Right lobe of liver (tissue), 6 donors: ENCODE results near the gene NOP9. TPM values are rescaled to one million over a fixed set of nuclear protein-coding genes. Genes with fewer than 3 reads are reported as not detected.

ENCODE experiments used
- ATAC-seq, 4 donors: fragments of 200-7000 bp; cut with Tn5 transposase; one replicate each; pipeline ENCODE4 v1.9.1; 2020; ENCODE audit warnings: mild to moderate bottlenecking in 4 of 4, moderate library complexity in 4 of 4
- DNase-seq, 3 donors: peaks; one replicate each; pipeline ENCODE4 v3.0.0-alpha.2; 2020
- H3K27ac ChIP-seq, 3 donors: fragments of 200-600 bp; one replicate each; pipeline ENCODE4 v1.8.0; 2022
- H3K27me3 ChIP-seq, 2 donors: fragments of 200-600 bp; one replicate each; pipeline ENCODE4 v1.8.0; 2022
- H3K36me3 ChIP-seq, 4 donors: fragments of 200-600 bp; sonication (generic) in 1 of 4; one replicate each; pipeline versions ENCODE4 v1.5.1 to v1.8.0; 2017 to 2022; ENCODE audit warnings: control low read depth in 1 of 4
- H3K4me1 ChIP-seq, 4 donors: fragments of 200-600 bp; sonication (generic) in 1 of 4; one replicate each; pipeline versions ENCODE4 v1.5.1 to v1.8.0; 2017 to 2022; ENCODE audit warnings: control low read depth in 1 of 4
- H3K4me3 ChIP-seq, 3 donors: fragments of 200-600 bp; one replicate each; pipeline ENCODE4 v1.8.0; 2022
- H3K9me3 ChIP-seq, 4 donors: fragments of 200-600 bp; sonication (generic) in 1 of 4; one replicate each; pipeline versions ENCODE4 v1.5.1 to v1.8.0; 2017 to 2022; ENCODE audit warnings: control low read depth in 1 of 4
- POLR2A ChIP-seq: fragments of 450-650 bp; IDR thresholded peaks from one replicate; pipeline ENCODE4 v1.6.1; 2017; ENCODE audit warnings: antibody characterized with exemption, mild to moderate bottlenecking
- WGBS: methylation state at CpG from one replicate; pipeline ENCODE4 v1.1.6; 2018; ENCODE audit warnings: low coverage, low lambda C conversion rate; ENCODE audit not compliant: insufficient coverage; ENCODE audit errors: missing lambda C conversion rate; 5-methylcytosine and 5-hydroxymethylcytosine counted together
- intact Hi-C, 2 donors: fragments of 100-400 bp; cut with DNase I; formaldehyde crosslinking; loops; one replicate each; pipeline versions ENCODE4 v1.11.2 to v1.14.1; 2022
- total RNA-seq, 6 experiments: library from RNA; depleted of rRNA in 2 of 6; stranded (reverse); fragments of >200 nt in 2 of 6; fragmentation: NEBNext Ultra II Directional in 3 of 6; extraction: Animal tissue kit (Norgen Biotek cat#: 25700) in 3 of 6; gene quantifications; one replicate each; pipeline versions ENCODE4 v1.1.0 to v1.2.4, GENCODE V29; 2016 to 2023
- TF ChIP-seq, protein P1 (sequence below), 4 donors: fragments of 200-600 bp in 3 of 4; fragments of 450-650 bp in 1 of 4; IDR thresholded peaks; one replicate each; pipeline versions ENCODE4 v1.5.1 to v1.8.0; 2016 to 2022; ENCODE audit warnings: antibody characterized with exemption in 4 of 4, mild to moderate bottlenecking in 2 of 4
- donor health status: DM: no; HTN: yes; CAD: no.
- donor health status: DM: no; HTN: no; CAD: no.
- donor health status: DM: no; HTN: no; CAD: no.
- donor health status: DM: no; HTN: yes; CAD: no.
- donor health status: DM: no; HTN: yes; CAD: no.

Gene NOP9
- total RNA-seq, 6 experiments from 2014 or later = 8.2 to 15.3 (median 11.4) TPM

DNA sequence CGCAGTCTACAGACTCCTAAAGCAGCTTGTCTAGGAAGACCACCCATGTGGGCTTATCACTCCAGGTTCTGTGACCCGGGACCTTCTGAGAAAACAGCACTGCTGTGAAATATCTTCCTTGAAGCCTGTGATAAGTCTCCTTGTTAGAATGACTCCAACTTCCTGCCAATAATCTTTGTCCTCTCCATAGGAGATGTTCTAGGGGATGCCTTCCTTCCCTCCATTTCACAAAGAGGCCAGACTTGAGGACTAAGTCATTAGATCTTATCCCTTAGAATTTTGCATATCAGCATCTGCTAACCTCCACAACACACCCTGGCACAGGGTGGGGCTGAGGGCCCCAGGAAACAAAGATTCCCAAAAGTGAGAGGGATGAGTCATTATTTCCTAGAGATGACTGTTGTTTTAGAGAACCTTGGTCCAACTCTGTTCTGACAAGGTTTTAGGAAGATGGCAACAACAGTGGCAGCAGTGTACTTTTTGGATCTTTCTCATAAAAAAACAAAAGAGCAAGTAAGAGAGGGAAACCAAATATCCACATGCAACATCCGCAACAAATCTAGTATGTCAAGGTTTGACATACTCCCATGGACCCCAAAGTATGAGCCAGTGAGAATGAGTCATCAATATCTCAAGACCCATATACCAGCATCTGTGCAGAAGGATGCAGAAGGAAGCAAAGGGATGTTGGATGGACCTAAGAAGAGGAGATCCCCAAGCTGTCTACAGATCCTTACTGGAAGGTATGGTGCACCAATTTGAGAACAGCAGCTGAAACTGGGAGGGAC, 17.7 kb downstream of the NOP9 start:
- Histone ChIP-seq H3K36me3 (no peaks in the 10 kb centered on the region), H3K9me3 (no peaks in the 10 kb centered on the region), H3K4me1 (peaks cover 0 to 13% (median 0%) of the 10 kb centered on the region in 4 donors), H3K27ac (no peak overlapping the region), H3K27me3 (no peaks in the 10 kb centered on the region), H3K4me3 (no peak overlapping the region)
- DNase-seq (no peak), ATAC-seq (peak in 1 of 4 donors; percentile 3)
- WGBS = 100% methylated on average over 2 of the region's 3 CpGs
- TF ChIP-seq, protein P1, sequence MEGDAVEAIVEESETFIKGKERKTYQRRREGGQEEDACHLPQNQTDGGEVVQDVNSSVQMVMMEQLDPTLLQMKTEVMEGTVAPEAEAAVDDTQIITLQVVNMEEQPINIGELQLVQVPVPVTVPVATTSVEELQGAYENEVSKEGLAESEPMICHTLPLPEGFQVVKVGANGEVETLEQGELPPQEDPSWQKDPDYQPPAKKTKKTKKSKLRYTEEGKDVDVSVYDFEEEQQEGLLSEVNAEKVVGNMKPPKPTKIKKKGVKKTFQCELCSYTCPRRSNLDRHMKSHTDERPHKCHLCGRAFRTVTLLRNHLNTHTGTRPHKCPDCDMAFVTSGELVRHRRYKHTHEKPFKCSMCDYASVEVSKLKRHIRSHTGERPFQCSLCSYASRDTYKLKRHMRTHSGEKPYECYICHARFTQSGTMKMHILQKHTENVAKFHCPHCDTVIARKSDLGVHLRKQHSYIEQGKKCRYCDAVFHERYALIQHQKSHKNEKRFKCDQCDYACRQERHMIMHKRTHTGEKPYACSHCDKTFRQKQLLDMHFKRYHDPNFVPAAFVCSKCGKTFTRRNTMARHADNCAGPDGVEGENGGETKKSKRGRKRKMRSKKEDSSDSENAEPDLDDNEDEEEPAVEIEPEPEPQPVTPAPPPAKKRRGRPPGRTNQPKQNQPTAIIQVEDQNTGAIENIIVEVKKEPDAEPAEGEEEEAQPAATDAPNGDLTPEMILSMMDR (IDR thresholded peaks at IDR 0.05) = no peak
- TF ChIP-seq POLR2A = no peak
- intact Hi-C loops = no loop called here

DNA sequence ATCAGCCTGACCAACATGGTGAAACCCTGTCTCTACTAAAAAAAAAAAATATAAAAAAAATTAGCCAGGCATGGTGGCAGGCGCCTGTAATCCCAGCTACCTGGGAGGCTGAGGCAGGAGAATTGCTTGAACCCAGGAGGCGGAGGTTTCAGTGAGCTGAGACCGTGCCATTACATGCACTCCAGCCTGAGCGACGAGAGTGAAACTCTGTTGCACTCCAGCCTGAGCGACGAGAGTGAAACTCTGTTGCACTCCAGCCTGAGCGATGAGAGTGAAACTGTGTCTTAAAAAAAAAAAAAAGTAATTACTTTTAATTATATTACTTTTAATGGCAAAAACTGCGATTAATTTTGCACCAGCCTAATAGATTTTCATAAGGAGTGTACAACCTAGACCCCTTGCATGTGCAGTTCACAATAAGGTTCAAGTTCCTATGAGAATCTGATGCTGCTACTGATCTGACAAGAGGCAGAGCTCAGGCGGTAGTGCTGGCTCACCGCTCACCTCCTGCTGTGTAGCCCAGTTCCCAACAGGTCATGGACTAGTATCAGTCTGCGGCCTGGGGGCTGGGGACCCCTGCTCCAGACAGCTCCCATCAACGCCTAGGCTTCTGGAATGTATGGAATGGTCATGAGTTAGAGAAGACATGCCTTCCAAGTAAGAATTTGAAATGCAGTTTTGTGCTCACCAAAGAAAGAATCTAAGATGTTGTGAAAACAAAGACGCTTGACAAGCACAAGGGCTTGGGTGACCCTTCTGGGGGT, 21.7 kb downstream of the NOP9 start:
- H3K36me3 ChIP-seq = no peaks in the 10 kb centered on the region
- no peaks in the 10 kb centered on the region for H3K9me3 ChIP-seq
- H3K27me3 ChIP-seq = no peaks in the 10 kb centered on the region
- TF ChIP-seq POLR2A = no peak
- TF ChIP-seq, protein P1 (IDR thresholded peaks at IDR 0.05) = no peak
- DNase-seq (no peak), ATAC-seq (no peak)
- no peak overlapping the region for H3K4me3 ChIP-seq
- 73% methylated on average over 9 of the region's 14 CpGs for WGBS
- peaks cover 0 to under 1% (median 0%) of the 10 kb centered on the region in 4 donors for H3K4me1 ChIP-seq
- intact Hi-C loops = no loop called here
- H3K27ac ChIP-seq = no peak overlapping the region

DNA sequence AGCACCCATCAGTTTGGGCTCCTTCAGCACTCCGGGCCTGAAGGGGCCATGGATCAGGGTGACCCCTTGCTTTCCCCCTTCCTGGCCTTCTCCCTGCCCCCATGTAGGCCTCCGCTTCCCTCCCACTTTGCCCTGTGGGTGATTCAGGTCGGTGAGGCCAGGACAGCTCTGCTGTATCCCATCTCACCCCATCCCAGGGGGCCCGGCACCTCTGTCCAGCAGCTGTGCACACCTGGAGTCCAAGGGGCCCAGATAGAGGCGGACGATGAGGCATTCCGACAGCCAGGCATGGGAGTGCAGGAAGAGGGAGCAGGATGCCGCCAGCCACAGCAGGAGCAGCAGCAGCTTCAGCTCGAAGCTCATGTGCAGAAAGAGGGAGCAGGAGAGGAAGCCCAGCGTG, 23.0 kb downstream of the NOP9 start:
- 50% methylated on average over 3 of the region's 10 CpGs for WGBS
- intact Hi-C loops = no loop called here
- Histone ChIP-seq H3K27ac (no peak overlapping the region), H3K36me3 (no peaks in the 10 kb centered on the region), H3K27me3 (no peaks in the 10 kb centered on the region), H3K4me1 (no peaks in the 10 kb centered on the region), H3K4me3 (no peak overlapping the region), H3K9me3 (no peaks in the 10 kb centered on the region)
- DNase-seq (no peak), ATAC-seq (no peak)
- TF ChIP-seq, protein P1 (IDR thresholded peaks at IDR 0.05) = no peak
- TF ChIP-seq POLR2A = no peak

DNA sequence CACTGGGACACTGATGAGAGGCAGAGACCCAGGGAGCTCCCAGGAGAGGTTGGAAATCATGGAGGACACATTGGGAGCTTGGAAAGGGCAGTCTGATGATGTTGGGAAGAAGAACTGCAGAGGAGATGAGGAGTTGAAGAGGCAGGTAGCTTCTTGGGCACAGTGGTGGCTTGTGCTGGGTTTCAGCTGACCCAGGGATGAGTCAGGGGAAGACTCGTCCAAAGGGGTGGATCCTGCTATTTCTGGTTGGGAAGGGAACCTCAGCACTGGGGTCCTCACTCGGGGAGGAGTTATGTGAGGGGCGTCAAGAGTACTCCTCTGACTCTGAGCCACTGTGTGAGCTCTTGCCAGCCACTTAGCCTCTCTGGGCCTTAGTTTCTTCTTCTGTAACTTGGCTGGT, 23.7 kb downstream of the NOP9 start:
- intact Hi-C loops = no loop called here
- 40% methylated on average over 1 of the region's 3 CpGs for WGBS
- Histone ChIP-seq H3K4me3 (no peak overlapping the region), H3K27ac (no peak overlapping the region), H3K36me3 (no peaks in the 10 kb centered on the region), H3K9me3 (no peaks in the 10 kb centered on the region), H3K4me1 (no peaks in the 10 kb centered on the region), H3K27me3 (no peaks in the 10 kb centered on the region)
- no peak for ATAC-seq
- TF ChIP-seq, protein P1 (IDR thresholded peaks at IDR 0.05) = no peak
- no peak for TF ChIP-seq POLR2A
- no peak for DNase-seq
